Bronchial epithelial cell (primary cell): ENCODE measurements around the gene PRKACB. TPM values are rescaled to one million over a fixed set of nuclear protein-coding genes. Genes with fewer than 3 reads are reported as not detected.
A peak's percentile ranks its signal among the peaks of the same experiment; 100 is the strongest.
"Not testable (repeated sequence)": the region's sequence is repeated elsewhere in the genome, so short reads cannot be mapped to it uniquely, and the experiment has no call there.

ENCODE experiments used
- DNase-seq: peaks from one replicate; pipeline ENCODE4 v3.0.0-alpha.2; 2010; ENCODE audit warnings: low read depth
- FAIRE-seq: peaks from 2 replicates; lab custom pipeline; 2011; peaks lifted over from hg19 to GRCh38; lab: Jason Lieb, UNC
- H3K27me3 ChIP-seq: 2 replicates; pipeline ENCODE4 v1.5.1; 2011; ENCODE audit warnings: low read length; ENCODE audit not compliant: control insufficient read depth, insufficient read depth
- H3K36me3 ChIP-seq: 2 replicates; pipeline ENCODE4 v1.5.1; 2011; ENCODE audit warnings: low read length; ENCODE audit not compliant: control insufficient read depth, insufficient read depth
- H3K4me3 ChIP-seq: 2 replicates; pipeline ENCODE4 v1.5.1; 2011; ENCODE audit warnings: mild to moderate bottlenecking, low read depth, low read length, control low read depth
- CTCF ChIP-seq: IDR thresholded peaks from 2 replicates; pipeline ENCODE4 v1.5.1; 2011; ENCODE audit warnings: mild to moderate bottlenecking, moderate library complexity, low read length, control low read depth, inconsistent platforms; ENCODE audit not compliant: insufficient read depth, severe bottlenecking
- total RNA-seq: library from RNA; depleted of rRNA; stranded (reverse); fragments of >200 nt; gene quantifications from 2 replicates; pipeline ENCODE4 v1.2.1, GENCODE V29; 2014

Gene PRKACB
- total RNA-seq, 1 donor from 2014 or later = 2.1 TPM

GRCh38 chr1:84283381-84283780 lies 139.3 kb downstream of the PRKACB start:
- Histone ChIP-seq H3K4me3 (no peak overlapping the region), H3K36me3 (no peaks in the 10 kb centered on the region), H3K27me3 (no peaks in the 10 kb centered on the region)
- TF ChIP-seq CTCF = no peak
- FAIRE-seq (no peak), DNase-seq (no peak)

GRCh38 chr1:84286071-84286470 lies 142.0 kb downstream of the PRKACB start:
- Histone ChIP-seq H3K36me3 (no peaks in the 10 kb centered on the region), H3K27me3 (no peaks in the 10 kb centered on the region), H3K4me3 (no peak overlapping the region)
- no peak for TF ChIP-seq CTCF
- FAIRE-seq = no peak
- DNase-seq = peak; percentile 82

- not testable (repeated sequence) for FAIRE-seq, H3K36me3 ChIP-seq, DNase-seq, H3K27me3 ChIP-seq, H3K4me3 ChIP-seq
These were observed 143.3 kb downstream of the PRKACB start for GRCh38 chr1:84287389-84287788.

Other genes with a start within 250 kb of the PRKACB start
- 0.79 and 1.2 TPM in 2 replicates for gene TTLL7, start 145.1 kb upstream of the PRKACB start, total RNA-seq
- gene SAMD13, start 157.4 kb downstream of the PRKACB start, total RNA-seq = 0.26 and 0.77 TPM in 2 replicates